Measurements from ENCODE around the gene SMIM29. TPM values are rescaled to one million over a fixed set of nuclear protein-coding genes. Genes with fewer than 3 reads are reported as not detected.

SMIM29 gene
- total RNA-seq, 1 donor from 2014 or later, result 5.3 TPM

GRCh38 chr6:34207695-34208443 lies 40.9 kb downstream of the SMIM29 start:
- TF ChIP-seq CTCF (IDR thresholded peaks at IDR 0.05; ENCODE audit: unreplicated experiment), result no peak
- H3K27me3 Mint-ChIP-seq, result peaks cover 3% of the 10 kb centered on the region
- no peaks in the 10 kb centered on the region for H3K36me3 Mint-ChIP-seq (ENCODE audit: insufficient read depth)
- H3K4me3 Mint-ChIP-seq (ENCODE audit: low read depth), result no peak overlapping the region
- H3K27ac Mint-ChIP-seq, result no peak overlapping the region
- H3K4me1 Mint-ChIP-seq (ENCODE audit: low read depth), result no peaks in the 10 kb centered on the region
- no peak for DNase-seq (ENCODE audit: low spot score, unreplicated experiment)
- H3K9me3 Mint-ChIP-seq (ENCODE audit: low read depth), result no peaks in the 10 kb centered on the region

GRCh38 chr6:34206726-34207125 lies 42.1 kb downstream of the SMIM29 start:
- Mint-ChIP-seq H3K9me3 (ENCODE audit: low read depth) (no peaks in the 10 kb centered on the region), H3K27ac (no peak overlapping the region), H3K4me3 (ENCODE audit: low read depth) (no peak overlapping the region), H3K36me3 (ENCODE audit: insufficient read depth) (no peaks in the 10 kb centered on the region), H3K27me3 (peaks cover 5% of the 10 kb centered on the region), H3K4me1 (ENCODE audit: low read depth) (no peaks in the 10 kb centered on the region)
- TF ChIP-seq CTCF (IDR thresholded peaks at IDR 0.05; ENCODE audit: unreplicated experiment), result no peak
- no peak for DNase-seq (ENCODE audit: low spot score, unreplicated experiment)

- Mint-ChIP-seq H3K9me3 (ENCODE audit: low read depth) (no peaks in the 10 kb centered on the region), H3K27ac (no peak overlapping the region), H3K4me3 (ENCODE audit: low read depth) (no peak overlapping the region), H3K27me3 (peaks cover 6% of the 10 kb centered on the region), H3K4me1 (ENCODE audit: low read depth) (no peaks in the 10 kb centered on the region), H3K36me3 (ENCODE audit: insufficient read depth) (no peaks in the 10 kb centered on the region)
- no peak for DNase-seq (ENCODE audit: low spot score, unreplicated experiment)
- TF ChIP-seq CTCF (IDR thresholded peaks at IDR 0.05; ENCODE audit: unreplicated experiment), result no peak
These were observed 42.9 kb downstream of the SMIM29 start for GRCh38 chr6:34205916-34206315.

GRCh38 chr6:34205466-34205865 lies 43.3 kb downstream of the SMIM29 start:
- no peak for TF ChIP-seq CTCF (IDR thresholded peaks at IDR 0.05; ENCODE audit: unreplicated experiment)
- Mint-ChIP-seq H3K9me3 (ENCODE audit: low read depth) (no peaks in the 10 kb centered on the region), H3K36me3 (ENCODE audit: insufficient read depth) (no peaks in the 10 kb centered on the region), H3K4me3 (ENCODE audit: low read depth) (no peak overlapping the region), H3K27ac (no peak overlapping the region), H3K27me3 (peaks cover 6% of the 10 kb centered on the region), H3K4me1 (ENCODE audit: low read depth) (no peaks in the 10 kb centered on the region)
- no peak for DNase-seq (ENCODE audit: low spot score, unreplicated experiment)

GRCh38 chr6:34204693-34205092 lies 44.1 kb downstream of the SMIM29 start:
- no peaks in the 10 kb centered on the region for H3K36me3 Mint-ChIP-seq (ENCODE audit: insufficient read depth)
- H3K27me3 Mint-ChIP-seq, result peaks cover 6% of the 10 kb centered on the region
- no peak for TF ChIP-seq CTCF (IDR thresholded peaks at IDR 0.05; ENCODE audit: unreplicated experiment)
- H3K4me1 Mint-ChIP-seq (ENCODE audit: low read depth), result no peaks in the 10 kb centered on the region
- no peak overlapping the region for H3K27ac Mint-ChIP-seq
- no peak for DNase-seq (ENCODE audit: low spot score, unreplicated experiment)
- H3K9me3 Mint-ChIP-seq (ENCODE audit: low read depth), result no peaks in the 10 kb centered on the region
- no peak overlapping the region for H3K4me3 Mint-ChIP-seq (ENCODE audit: low read depth)

Data from progenitor cell of endocrine pancreas (in vitro differentiated cells).